Measurements from ENCODE around the gene RANBP9. TPM values are rescaled to one million over a fixed set of nuclear protein-coding genes. Genes with fewer than 3 reads are reported as not detected.

RANBP9 gene
- total and polyA plus RNA-seq, 2 donors from 2014 or later, result 16.4 to 29.0 TPM

DNA sequence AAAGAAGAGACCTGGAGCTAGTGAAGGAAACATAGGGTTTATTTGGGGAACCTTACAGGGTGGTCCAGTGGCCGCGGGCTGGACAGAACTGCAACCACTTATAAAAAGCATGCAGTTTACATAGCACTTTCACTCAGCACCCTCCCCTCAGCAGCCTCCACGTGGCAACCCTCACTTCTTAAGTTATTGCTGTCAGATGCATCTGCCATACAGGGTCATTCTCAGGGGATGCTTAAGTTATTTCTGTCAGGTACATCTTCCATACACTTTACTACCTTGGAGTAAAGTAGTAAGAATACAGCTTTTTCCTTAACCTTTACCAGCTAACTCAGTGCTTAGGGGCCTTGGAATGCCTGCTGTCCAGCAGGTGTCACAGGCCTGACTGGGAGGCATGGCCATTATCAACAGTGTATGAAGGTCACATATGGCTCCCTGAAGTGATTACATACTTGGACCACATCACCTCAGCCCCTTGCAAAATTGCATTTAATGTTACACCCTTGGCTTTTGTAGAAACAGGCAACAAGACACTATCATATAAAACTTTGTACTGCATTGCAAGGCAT, 98.5 kb downstream of the RANBP9 start:
- Histone ChIP-seq H3K9ac (ENCODE audit: low read length in 3 of 3) (no peak overlapping the region), H3K4me1 (ENCODE audit: control insufficient read depth in 2 of 3, insufficient read depth in 2 of 3, low read depth in 1 of 3, low read length in 3 of 3) (peaks cover 0 to 13% (median 5%) of the 10 kb centered on the region in 3 donors), H3K36me3 (ENCODE audit: control insufficient read depth in 2 of 3, insufficient read depth in 3 of 3, low read length in 3 of 3) (peaks cover 0 to 13% (median 0%) of the 10 kb centered on the region in 3 donors), H3K9me3 (ENCODE audit: control insufficient read depth in 2 of 3, insufficient read depth in 1 of 3, low read length in 3 of 3) (no peaks in the 10 kb centered on the region), H3K4me3 (ENCODE audit: low read length in 3 of 3) (no peak overlapping the region), H3K27me3 (ENCODE audit: control insufficient read depth, insufficient read depth, low read length) (no peaks in the 10 kb centered on the region), H3K27ac (ENCODE audit: low read depth in 2 of 2, low read length in 2 of 2) (no peak overlapping the region)
- TF ChIP-seq CTCF (IDR thresholded peaks at IDR 0.05; ENCODE audit: borderline replicate concordance, extremely low read depth, insufficient read depth), result no peak
- FAIRE-seq, result no peak
- no peak for DNase-seq
- intact Hi-C loops (cut with DNase I), result no loop called here

DNA sequence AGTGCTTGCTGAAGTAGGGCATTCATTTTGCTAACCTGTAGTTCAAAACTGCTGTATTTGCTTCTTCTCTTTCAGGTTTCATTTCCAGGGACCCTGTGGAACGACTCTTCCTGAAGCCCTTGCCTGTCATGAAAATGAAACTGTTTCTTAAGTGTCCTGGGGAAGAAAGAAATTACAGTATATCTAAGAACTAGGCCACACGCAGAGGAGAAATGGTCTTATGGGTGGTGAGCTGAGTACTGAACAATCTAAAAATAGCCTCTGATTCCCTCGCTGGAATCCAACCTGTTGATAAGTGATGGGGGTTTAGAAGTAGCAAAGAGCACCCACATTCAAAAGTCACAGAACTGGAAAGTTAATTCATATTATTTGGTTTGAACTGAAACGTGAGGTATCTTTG, 99.9 kb downstream of the RANBP9 start:
- FAIRE-seq (no peak), DNase-seq (no peak)
- Histone ChIP-seq H3K4me3 (ENCODE audit: low read length in 3 of 3) (no peak overlapping the region), H3K27ac (ENCODE audit: low read depth in 2 of 2, low read length in 2 of 2) (no peak overlapping the region), H3K9ac (ENCODE audit: low read length in 3 of 3) (no peak overlapping the region), H3K4me1 (ENCODE audit: control insufficient read depth in 2 of 3, insufficient read depth in 2 of 3, low read depth in 1 of 3, low read length in 3 of 3) (peaks cover 0 to 10% (median 4%) of the 10 kb centered on the region in 3 donors), H3K9me3 (ENCODE audit: control insufficient read depth in 2 of 3, insufficient read depth in 1 of 3, low read length in 3 of 3) (no peaks in the 10 kb centered on the region), H3K27me3 (ENCODE audit: control insufficient read depth, insufficient read depth, low read length) (no peaks in the 10 kb centered on the region), H3K36me3 (ENCODE audit: control insufficient read depth in 2 of 3, insufficient read depth in 3 of 3, low read length in 3 of 3) (peaks cover 0 to 3% (median 0%) of the 10 kb centered on the region in 3 donors)
- intact Hi-C loops (cut with DNase I), result no loop called here
- no peak for TF ChIP-seq CTCF (IDR thresholded peaks at IDR 0.05; ENCODE audit: borderline replicate concordance, extremely low read depth, insufficient read depth)

GRCh38 chr6:13605634-13606033, 106.0 kb downstream of the RANBP9 start:
- Histone ChIP-seq H3K9me3 (ENCODE audit: control insufficient read depth in 2 of 3, insufficient read depth in 1 of 3, low read length in 3 of 3) (no peaks in the 10 kb centered on the region), H3K4me1 (ENCODE audit: control insufficient read depth in 2 of 3, insufficient read depth in 2 of 3, low read depth in 1 of 3, low read length in 3 of 3) (no peaks in the 10 kb centered on the region), H3K36me3 (ENCODE audit: control insufficient read depth in 2 of 3, insufficient read depth in 3 of 3, low read length in 3 of 3) (peaks cover 0 to 11% (median 4%) of the 10 kb centered on the region in 3 donors), H3K27ac (ENCODE audit: low read depth in 2 of 2, low read length in 2 of 2) (no peak overlapping the region), H3K9ac (ENCODE audit: low read length in 3 of 3) (no peak overlapping the region), H3K27me3 (ENCODE audit: control insufficient read depth, insufficient read depth, low read length) (no peaks in the 10 kb centered on the region), H3K4me3 (ENCODE audit: low read length in 3 of 3) (no peak overlapping the region)
- TF ChIP-seq CTCF (IDR thresholded peaks at IDR 0.05; ENCODE audit: borderline replicate concordance, extremely low read depth, insufficient read depth), result no peak
- intact Hi-C loops (cut with DNase I), result no loop called here
- FAIRE-seq, result no peak
- no peak for DNase-seq

Data from kidney (tissue), 14 donors.